GM23248 (cell line): ENCODE data around the gene ARHGAP26. TPM values are rescaled to one million over a fixed set of nuclear protein-coding genes. Genes with fewer than 3 reads are reported as not detected.

Experiments
- DNase-seq: peaks from one replicate; pipeline ENCODE4 v3.0.0-alpha.2; 2015
- H2AFZ ChIP-seq: fragments of 200-600 bp; sonication (generic); 2 replicates; pipeline ENCODE4 v1.6.1; 2016; ENCODE audit warnings: antibody characterized with exemption
- H3F3A ChIP-seq: fragments of 200-600 bp; sonication (generic); 2 replicates; pipeline ENCODE4 v1.6.1; 2016; ENCODE audit warnings: mild to moderate bottlenecking, antibody characterized with exemption, mixed run types; ENCODE audit not compliant: insufficient read depth
- H3K27ac ChIP-seq: fragments of 200-600 bp; sonication (generic); 2 replicates; pipeline ENCODE4 v1.5.1; 2016; ENCODE audit warnings: mild to moderate bottlenecking
- H3K27me3 ChIP-seq: fragments of 200-600 bp; sonication (generic); replicated peaks from 2 replicates; pipeline ENCODE4 v1.6.1; 2016; ENCODE audit warnings: mild to moderate bottlenecking; ENCODE audit not compliant: insufficient read depth
- H3K36me3 ChIP-seq: fragments of 200-600 bp; sonication (generic); 2 replicates; pipeline ENCODE4 v1.6.1; 2016; ENCODE audit warnings: low read depth, mild to moderate bottlenecking
- H3K4me1 ChIP-seq: fragments of 200-600 bp; sonication (generic); 2 replicates; pipeline ENCODE4 v1.6.1; 2016; ENCODE audit warnings: mild to moderate bottlenecking; ENCODE audit not compliant: insufficient read depth
- H3K4me2 ChIP-seq: fragments of 200-600 bp; sonication (generic); one replicate; pipeline ENCODE4 v1.6.1; 2016; ENCODE audit warnings: mild to moderate bottlenecking; ENCODE audit not compliant: unreplicated experiment
- H3K4me3 ChIP-seq: fragments of 200-600 bp; sonication (generic); 2 replicates; pipeline ENCODE4 v1.5.1; 2016; ENCODE audit warnings: mild to moderate bottlenecking
- H3K79me2 ChIP-seq: fragments of 200-600 bp; sonication (generic); 2 replicates; pipeline ENCODE4 v1.6.1; 2016; ENCODE audit warnings: mild to moderate bottlenecking; ENCODE audit not compliant: insufficient read depth
- H3K9ac ChIP-seq: fragments of 200-600 bp; sonication (generic); 2 replicates; pipeline ENCODE4 v1.6.1; 2016; ENCODE audit warnings: mild to moderate bottlenecking
- H3K9me2 ChIP-seq: fragments of 200-600 bp; sonication (generic); 2 replicates; pipeline ENCODE4 v1.6.1; 2016; ENCODE audit warnings: mixed run types, mild to moderate bottlenecking, moderate library complexity; ENCODE audit not compliant: insufficient read depth
- H3K9me3 ChIP-seq: fragments of 200-600 bp; sonication (generic); one replicate; pipeline ENCODE4 v1.6.1; 2017; ENCODE audit warnings: low read depth
- H4K20me1 ChIP-seq: fragments of 200-600 bp; sonication (generic); 2 replicates; pipeline ENCODE4 v1.6.0; 2016; ENCODE audit not compliant: insufficient read depth
- EZH2 ChIP-seq: fragments of 200-600 bp; sonication (generic); IDR thresholded peaks from 2 replicates; pipeline ENCODE4 v1.6.1; 2018; ENCODE audit warnings: antibody characterized with exemption, mild to moderate bottlenecking; ENCODE audit not compliant: insufficient read depth, poor library complexity, severe bottlenecking
- EZH2phosphoT487 ChIP-seq: fragments of 200-600 bp; sonication (generic); IDR thresholded peaks from 2 replicates; pipeline ENCODE4 v1.6.1; 2018; ENCODE audit warnings: antibody characterized with exemption, moderate library complexity, mild to moderate bottlenecking, low read depth; ENCODE audit not compliant: insufficient read depth
- WGBS, 2 experiments: methylation state at CpG; one replicate each; pipeline ENCODE4 v1.1.6; 2015 to 2017; ENCODE audit warnings: low lambda C conversion rate in 2 of 2, low coverage in 1 of 2; ENCODE audit errors: missing lambda C conversion rate in 2 of 2; 5-methylcytosine and 5-hydroxymethylcytosine counted together
- in situ Hi-C: fragments of 300-500 bp; cut with MboI; formaldehyde crosslinking; loops from 2 replicates; pipeline ENCODE4 v1.15.0; 2020
- polyA plus RNA-seq: library from polyadenylated mRNA; unstranded; fragments of >200 nt; fragmentation: Nextera tagmentation; extraction: Ambion mirVana; gene quantifications from 2 replicates; pipeline ENCODE4 v1.2.1, GENCODE V29; 2016
- total RNA-seq: library from RNA; depleted of rRNA; stranded (reverse); fragments of >200 nt; shearing (Covaris generic); gene quantifications from 2 replicates; pipeline ENCODE4 v1.2.3, GENCODE V29; 2014

ARHGAP26 gene
- total and polyA plus RNA-seq, 2 experiments from 2014 or later, result 1.6 to 1.7 TPM

- in situ Hi-C loops, result no loop called here
- peak overlapping the region; percentile 72 for H3K27ac ChIP-seq
- peak; percentile 97 for DNase-seq
- no peaks in the 10 kb centered on the region for H3K27me3 ChIP-seq
- H3K36me3 ChIP-seq, result no peaks in the 10 kb centered on the region
- H4K20me1 ChIP-seq, result no peaks in the 10 kb centered on the region
- H3K79me2 ChIP-seq, result no peaks in the 10 kb centered on the region
- no peaks in the 10 kb centered on the region for H3K9me3 ChIP-seq
- WGBS, 2 experiments, result 42 to 54% methylated on average over 9 of the region's 9 CpGs
- TF ChIP-seq EZH2phosphoT487 (no peak), EZH2 (no peak)
- H3F3A ChIP-seq, result no peaks in the 10 kb centered on the region
- H3K4me2 ChIP-seq, result peak overlapping the region; percentile 61
- H2AFZ ChIP-seq, result no peak overlapping the region
- H3K4me1 ChIP-seq, result peaks cover 25% of the 10 kb centered on the region
- H3K9me2 ChIP-seq, result no peaks in the 10 kb centered on the region
- H3K9ac ChIP-seq, result peak overlapping the region; percentile 47
- H3K4me3 ChIP-seq, result no peak overlapping the region
Observed at GRCh38 chr5:143177263-143177983, 407.2 kb downstream of the ARHGAP26 start.

GRCh38 chr5:143179126-143179740, 409.1 kb downstream of the ARHGAP26 start:
- Histone ChIP-seq H3K27me3 (no peaks in the 10 kb centered on the region), H3K4me1 (peaks cover 25% of the 10 kb centered on the region), H2AFZ (no peak overlapping the region), H3K36me3 (no peaks in the 10 kb centered on the region), H3K4me2 (no peak overlapping the region), H3K4me3 (no peak overlapping the region), H3K27ac (no peak overlapping the region), H3K79me2 (no peaks in the 10 kb centered on the region), H3K9me3 (no peaks in the 10 kb centered on the region), H3F3A (no peaks in the 10 kb centered on the region), H3K9me2 (no peaks in the 10 kb centered on the region), H3K9ac (no peak overlapping the region), H4K20me1 (no peaks in the 10 kb centered on the region)
- no peak for TF ChIP-seq EZH2
- TF ChIP-seq EZH2phosphoT487, result no peak
- no peak for DNase-seq
- 93 to 97% methylated on average over 6 of the region's 6 CpGs for WGBS, 2 experiments
- in situ Hi-C loops, result no loop called here

- Histone ChIP-seq H3K9ac (no peak overlapping the region), H3K4me3 (no peak overlapping the region), H3K79me2 (no peaks in the 10 kb centered on the region), H3K9me2 (no peaks in the 10 kb centered on the region), H3K27ac (no peak overlapping the region), H3F3A (no peaks in the 10 kb centered on the region), H3K27me3 (no peaks in the 10 kb centered on the region), H3K36me3 (no peaks in the 10 kb centered on the region), H3K4me1 (peaks cover 15% of the 10 kb centered on the region), H2AFZ (no peak overlapping the region), H4K20me1 (no peaks in the 10 kb centered on the region), H3K9me3 (no peaks in the 10 kb centered on the region), H3K4me2 (no peak overlapping the region)
- WGBS, 2 experiments, result 95 to 100% methylated on average over 1 of the region's 1 CpG
- no peak for DNase-seq
- TF ChIP-seq EZH2phosphoT487 (no peak), EZH2 (no peak)
- in situ Hi-C loops, result no loop called here
Observed at GRCh38 chr5:143180751-143181150, 410.6 kb downstream of the ARHGAP26 start.

- TF ChIP-seq EZH2 (no peak), EZH2phosphoT487 (no peak)
- Histone ChIP-seq H3K4me1 (peaks cover 14% of the 10 kb centered on the region), H3K36me3 (no peaks in the 10 kb centered on the region), H4K20me1 (no peaks in the 10 kb centered on the region), H3K27me3 (no peaks in the 10 kb centered on the region), H3K9ac (no peak overlapping the region), H3K79me2 (no peaks in the 10 kb centered on the region), H2AFZ (no peak overlapping the region), H3K4me2 (no peak overlapping the region), H3K9me2 (no peaks in the 10 kb centered on the region), H3F3A (no peaks in the 10 kb centered on the region), H3K9me3 (no peaks in the 10 kb centered on the region), H3K27ac (no peak overlapping the region), H3K4me3 (no peak overlapping the region)
- no peak for DNase-seq
- WGBS, 2 experiments, result 85 to 90% methylated on average over 3 of the region's 3 CpGs
- in situ Hi-C loops, result no loop called here
Observed at GRCh38 chr5:143181173-143181572, 411.0 kb downstream of the ARHGAP26 start.
